ENCODE results near the gene OPHN1.
"Not testable (repeated sequence)": the region's sequence is repeated elsewhere in the genome, so short reads cannot be mapped to it uniquely, and the experiment has no call there.

OPHN1 gene

GRCh38 chrX:68163441-68163840 lies 269.9 kb downstream of the OPHN1 start:
- no peak for DNase-seq (ENCODE audit: low read depth in 2 of 2)

GRCh38 chrX:68147848-68148247 lies 285.4 kb downstream of the OPHN1 start:
- no peak for DNase-seq (ENCODE audit: low read depth in 2 of 2)

GRCh38 chrX:68146054-68146453 lies 287.2 kb downstream of the OPHN1 start:
- no peak for DNase-seq (ENCODE audit: low read depth in 2 of 2)

GRCh38 chrX:68139791-68140190 lies 293.5 kb downstream of the OPHN1 start:
- DNase-seq (ENCODE audit: low read depth in 2 of 2): no peak

GRCh38 chrX:68133181-68133580 lies 300.1 kb downstream of the OPHN1 start:
- DNase-seq (ENCODE audit: low read depth in 2 of 2): no peak

GRCh38 chrX:68132749-68133148 lies 300.5 kb downstream of the OPHN1 start:
- DNase-seq (ENCODE audit: low read depth in 2 of 2): no peak

- no peak for DNase-seq (ENCODE audit: low read depth in 2 of 2)
These were observed 311.5 kb downstream of the OPHN1 start for GRCh38 chrX:68121835-68122234.

- no peak for DNase-seq (ENCODE audit: low read depth in 2 of 2)
These were observed 311.9 kb downstream of the OPHN1 start for GRCh38 chrX:68121371-68121770.

GRCh38 chrX:68115371-68115770 lies 317.9 kb downstream of the OPHN1 start:
- no peak for DNase-seq (ENCODE audit: low read depth in 2 of 2)

- DNase-seq (ENCODE audit: low read depth in 2 of 2): no peak
These were observed 318.6 kb downstream of the OPHN1 start for GRCh38 chrX:68114573-68115129.

GRCh38 chrX:68113837-68114572 lies 319.3 kb downstream of the OPHN1 start:
- DNase-seq (ENCODE audit: low read depth in 2 of 2): no peak

- no peak for DNase-seq (ENCODE audit: low read depth in 2 of 2)
These were observed 321.0 kb downstream of the OPHN1 start for GRCh38 chrX:68112321-68112720.

GRCh38 chrX:68109162-68109561 lies 324.1 kb downstream of the OPHN1 start:
- DNase-seq (ENCODE audit: low read depth in 2 of 2): no peak

GRCh38 chrX:68098431-68098830 lies 334.9 kb downstream of the OPHN1 start:
- no peak for DNase-seq (ENCODE audit: low read depth in 2 of 2)

- no peak for DNase-seq (ENCODE audit: low read depth in 2 of 2)
These were observed 343.0 kb downstream of the OPHN1 start for GRCh38 chrX:68090266-68090665.

GRCh38 chrX:68087526-68087925 lies 345.8 kb downstream of the OPHN1 start:
- no peak for DNase-seq (ENCODE audit: low read depth in 2 of 2)

GRCh38 chrX:68086709-68087108 lies 346.6 kb downstream of the OPHN1 start:
- no peak for DNase-seq (ENCODE audit: low read depth in 2 of 2)

GRCh38 chrX:68084765-68085164 lies 348.5 kb downstream of the OPHN1 start:
- DNase-seq (ENCODE audit: low read depth in 2 of 2): no peak

GRCh38 chrX:68083510-68083909 lies 349.8 kb downstream of the OPHN1 start:
- no peak for DNase-seq (ENCODE audit: low read depth in 2 of 2)

- DNase-seq (ENCODE audit: low read depth in 2 of 2): no peak
These were observed 353.3 kb downstream of the OPHN1 start for GRCh38 chrX:68079961-68080360.

GRCh38 chrX:68078801-68079200 lies 354.5 kb downstream of the OPHN1 start:
- DNase-seq (ENCODE audit: low read depth in 2 of 2): not testable (repeated sequence)

GRCh38 chrX:68077378-68077777 lies 355.9 kb downstream of the OPHN1 start:
- DNase-seq (ENCODE audit: low read depth in 2 of 2): no peak

- no peak for DNase-seq (ENCODE audit: low read depth in 2 of 2)
These were observed 361.3 kb downstream of the OPHN1 start for GRCh38 chrX:68072041-68072440.

GRCh38 chrX:68070119-68070518 lies 363.2 kb downstream of the OPHN1 start:
- DNase-seq (ENCODE audit: low read depth in 2 of 2): not testable (repeated sequence)

All from stimulated activated CD8-positive, alpha-beta memory T cell treated with anti-CD3 and anti-CD28 coated beads, Interleukin-15, amount 100 ng/mL, for 4 hours (primary cell).